ENCODE measurements around the gene ADGRF4. TPM values are rescaled to one million over a fixed set of nuclear protein-coding genes. Genes with fewer than 3 reads are reported as not detected.

The ADGRF4 gene
- total and polyA plus RNA-seq, 2 of the 8 experiments (the other 6 are each of a cell fraction or from before 2014, with no cell fraction given): 0.02 TPM; not detected in 1

DNA sequence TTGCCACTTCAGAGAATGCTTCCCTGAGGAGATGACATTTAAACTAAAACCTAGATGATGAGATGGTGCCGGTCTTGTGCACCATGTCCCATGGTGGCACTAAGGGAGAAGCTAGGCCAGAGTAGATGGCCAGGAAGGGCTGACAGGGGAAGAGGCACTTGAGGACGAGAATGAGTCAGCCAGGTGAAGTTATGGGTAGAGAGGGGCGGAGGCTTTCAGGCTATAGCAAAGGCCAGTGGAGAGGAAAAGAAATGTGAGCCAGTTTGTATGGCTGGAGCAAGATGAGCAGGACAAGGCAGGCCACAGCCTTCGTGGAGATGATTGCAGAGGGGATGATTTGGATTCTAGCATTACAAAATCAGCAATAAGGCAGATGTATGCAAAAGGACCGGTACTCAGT is 44.7 kb upstream of the ADGRF4 start:
- no peak overlapping the region for H2BK15ac ChIP-seq (ENCODE audit: low read length)
- no peak overlapping the region for H4K5ac ChIP-seq (ENCODE audit: insufficient read length, low read depth, low read length)
- no peaks in the 10 kb centered on the region for H3K23me2 ChIP-seq (ENCODE audit: low read depth, low read length)
- ChIA-PET CTCF (ENCODE audit: partially characterized antibody) (interaction anchor here (1.6 to 5.4 kb wide), 3 partner anchors 20 to 134 kb away, joined by 4 to 25 read pairs (median 5); no protein-coding TSS in a partner anchor), POLR2A (ENCODE audit: partially characterized antibody) (no interaction called here)
- no peak overlapping the region for H2BK120ac ChIP-seq (replicated peaks; ENCODE audit: low read depth, low read length)
- H3K27me3 ChIP-seq (replicated peaks in 1 of 4; ENCODE audit: control insufficient read depth in 3 of 4, extremely low read depth in 1 of 4, insufficient read depth in 3 of 4, low read length in 3 of 4): no peaks in the 10 kb centered on the region
- WGBS, 2 experiments (ENCODE audit: extremely low coverage in 1 of 2, insufficient coverage in 1 of 2, insufficient read length in 1 of 2, insufficient replicate concordance in 2 of 2, low coverage in 1 of 2, low lambda C conversion rate in 2 of 2, missing lambda C conversion rate in 1 of 2): 83% methylated on average over 5 of the region's 5 CpGs; no CpG with 5 or more reads in 1 of the 2 experiments
- no peak overlapping the region; the same call in 1 of the 2 replicates for H4K8ac ChIP-seq (ENCODE audit: extremely low read depth, insufficient read depth, low read length)
- no peaks in the 10 kb centered on the region for H3K9me3 ChIP-seq (ENCODE audit: insufficient read depth in 2 of 2, low read depth in 1 of 2, low read length in 1 of 2)
- no peak overlapping the region for H3K23ac ChIP-seq (ENCODE audit: insufficient read length)
- H2AFZ ChIP-seq (ENCODE audit: low read length): no peak overlapping the region
- no peak overlapping the region for H3K56ac ChIP-seq (replicated peaks; ENCODE audit: insufficient read length, low read depth, low read length)
- no peaks in the 10 kb centered on the region for H3K79me1 ChIP-seq (ENCODE audit: low read depth, low read length)
- H3K9ac ChIP-seq (replicated peaks in 1 of 4; ENCODE audit: extremely low read depth in 1 of 4, low read depth in 3 of 4, low read length in 3 of 4): no peak overlapping the region
- H3K14ac ChIP-seq (ENCODE audit: insufficient read length): no peak overlapping the region
- no peak overlapping the region for H3K27ac ChIP-seq (ENCODE audit: low read depth, low read length)
- no peak overlapping the region for H2AK5ac ChIP-seq (ENCODE audit: low read depth, low read length)
- H2BK5ac ChIP-seq (ENCODE audit: low read depth, low read length): no peak overlapping the region
- peaks cover 0 to 4% (median 1%) of the 10 kb centered on the region in 4 experiments; a peak in 1 of 7 replicates for H3K4me1 ChIP-seq (replicated peaks in 1 of 4; ENCODE audit: control insufficient read depth in 3 of 4, insufficient read depth in 4 of 4, low read length in 3 of 4)
- no peak overlapping the region for H3K4ac ChIP-seq (replicated peaks; ENCODE audit: insufficient read length, low read depth, low read length)
- H3K36me3 ChIP-seq (ENCODE audit: control insufficient read depth in 2 of 4, insufficient read depth in 4 of 4, low read length in 3 of 4): no peaks in the 10 kb centered on the region
- H3K4me3 ChIP-seq (ENCODE audit: extremely low read depth in 1 of 4, insufficient read depth in 2 of 4, low read depth in 3 of 4, low read length in 4 of 4): no peak overlapping the region
- DNase-seq (ENCODE audit: low read depth in 1 of 2, low spot score in 2 of 2) (no peak), FAIRE-seq (no peak)
- no peak overlapping the region for H2BK20ac ChIP-seq (ENCODE audit: low read length)
- H2BK12ac ChIP-seq (ENCODE audit: low read depth, low read length): no peak overlapping the region; the same call in 1 of the 2 replicates
- no peak overlapping the region for H3K4me2 ChIP-seq (ENCODE audit: insufficient read depth in 1 of 2, low read depth in 2 of 2, low read length in 2 of 2)
- H3K79me2 ChIP-seq (ENCODE audit: control insufficient read depth in 1 of 2, insufficient read depth in 2 of 2, low read length in 2 of 2): no peaks in the 10 kb centered on the region
- no peak overlapping the region for H4K91ac ChIP-seq (replicated peaks; ENCODE audit: insufficient read length, low read length)
- H3K18ac ChIP-seq (ENCODE audit: extremely low read depth, low read length): no peak overlapping the region
- H4K20me1 ChIP-seq (replicated peaks in 1 of 2; ENCODE audit: control insufficient read depth in 1 of 2, insufficient read depth in 2 of 2, low read length in 2 of 2): no peaks in the 10 kb centered on the region
- no peak for TF ChIP-seq FOSL1 (IDR thresholded peaks at IDR 0.05; ENCODE audit: insufficient read depth, low read depth, low read length)
- TF ChIP-seq ZNF274 (IDR thresholded peaks at IDR 0.05; ENCODE audit: borderline replicate concordance, extremely low read depth, low read length): no peak
- no peak for TF ChIP-seq KDM1A (IDR thresholded peaks at IDR 0.05; ENCODE audit: borderline replicate concordance, low read length)
- no peak for TF ChIP-seq POLR2A (IDR thresholded peaks at IDR 0.05; ENCODE audit: control extremely low read depth in 1 of 2, low read depth in 2 of 2, low read length in 2 of 2)
- TF ChIP-seq, protein P1, sequence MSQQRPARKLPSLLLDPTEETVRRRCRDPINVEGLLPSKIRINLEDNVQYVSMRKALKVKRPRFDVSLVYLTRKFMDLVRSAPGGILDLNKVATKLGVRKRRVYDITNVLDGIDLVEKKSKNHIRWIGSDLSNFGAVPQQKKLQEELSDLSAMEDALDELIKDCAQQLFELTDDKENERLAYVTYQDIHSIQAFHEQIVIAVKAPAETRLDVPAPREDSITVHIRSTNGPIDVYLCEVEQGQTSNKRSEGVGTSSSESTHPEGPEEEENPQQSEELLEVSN (IDR thresholded peaks at IDR 0.05): no peak
- TF ChIP-seq YY1 (IDR thresholded peaks at IDR 0.05; ENCODE audit: low read depth, low read length): no peak
- no peak for TF ChIP-seq TAF7 (optimal IDR thresholded peaks at IDR 0.05; ENCODE audit: borderline replicate concordance, low read depth, low read length)
- TF ChIP-seq CBX8 (IDR thresholded peaks at IDR 0.05; ENCODE audit: borderline replicate concordance, low read depth, low read length): no peak
- TF ChIP-seq NANOG (IDR thresholded peaks at IDR 0.05; ENCODE audit: insufficient read depth, low read depth, low read length, poor library complexity, severe bottlenecking): no peak
- TF ChIP-seq SUZ12 (IDR thresholded peaks at IDR 0.05; ENCODE audit: low read length): no peak
- no peak for TF ChIP-seq MAFK (IDR thresholded peaks at IDR 0.05; ENCODE audit: low read depth, low read length)
- no peak for TF ChIP-seq SIRT6 (IDR thresholded peaks at IDR 0.05; ENCODE audit: low read length)
- TF ChIP-seq RXRA (IDR thresholded peaks at IDR 0.05; ENCODE audit: insufficient read depth, low read depth, low read length): no peak
- TF ChIP-seq CHD2 (IDR thresholded peaks at IDR 0.05; ENCODE audit: low read length): no peak

All from H1 (cell line).